GM21723 (cell line): Measurements from ENCODE around the gene ECPAS.
"Not testable (repeated sequence)": the region's sequence is repeated elsewhere in the genome, so short reads cannot be mapped to it uniquely, and the experiment has no call there.

ENCODE experiments used
- ATAC-seq: cut with Tn5 transposase; IDR thresholded peaks from one replicate; pipeline ENCODE4 v1.9.1; 2021; ENCODE audit warnings: mild to moderate bottlenecking, moderate library complexity; ENCODE audit not compliant: unreplicated experiment

Gene ECPAS

DNA sequence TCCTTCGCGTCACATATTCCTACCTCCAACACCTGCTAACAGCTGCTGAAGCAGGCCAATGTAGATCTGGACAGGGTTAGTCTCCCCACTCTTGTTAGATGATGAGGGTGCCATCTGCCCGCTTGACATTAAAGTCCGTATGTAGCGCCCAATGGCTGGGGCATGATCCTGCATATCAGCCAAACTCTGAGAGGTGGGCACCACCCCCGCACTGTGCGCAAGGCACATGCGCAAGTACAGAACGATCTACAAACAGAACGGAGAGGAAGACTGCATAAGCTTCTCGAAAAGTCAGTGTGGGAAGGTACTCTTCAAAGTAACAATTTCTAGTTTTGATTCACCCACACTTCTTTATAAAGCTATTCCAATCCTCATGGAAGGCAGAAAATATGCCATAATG, 69.8 kb downstream of the ECPAS start:
- ATAC-seq: no peak

DNA sequence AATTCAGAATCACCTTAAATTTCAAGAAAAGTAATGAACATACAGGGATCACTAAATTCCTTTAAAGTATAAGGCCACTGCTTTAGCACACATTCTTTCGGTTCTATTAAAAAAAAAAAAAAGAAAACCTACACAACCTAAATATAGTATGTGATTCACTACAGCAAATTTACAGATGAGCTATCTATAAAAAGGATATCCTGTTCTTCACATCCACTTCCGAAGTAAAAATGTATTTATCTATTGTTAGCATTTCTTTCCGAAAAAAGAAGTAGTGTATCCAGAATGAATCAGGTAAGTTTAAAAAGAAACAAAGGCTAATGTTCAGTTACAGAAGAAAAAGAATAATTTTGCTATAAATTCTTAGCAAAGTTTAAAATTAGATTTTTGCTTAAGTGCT, 70.2 kb downstream of the ECPAS start:
- no peak for ATAC-seq

DNA sequence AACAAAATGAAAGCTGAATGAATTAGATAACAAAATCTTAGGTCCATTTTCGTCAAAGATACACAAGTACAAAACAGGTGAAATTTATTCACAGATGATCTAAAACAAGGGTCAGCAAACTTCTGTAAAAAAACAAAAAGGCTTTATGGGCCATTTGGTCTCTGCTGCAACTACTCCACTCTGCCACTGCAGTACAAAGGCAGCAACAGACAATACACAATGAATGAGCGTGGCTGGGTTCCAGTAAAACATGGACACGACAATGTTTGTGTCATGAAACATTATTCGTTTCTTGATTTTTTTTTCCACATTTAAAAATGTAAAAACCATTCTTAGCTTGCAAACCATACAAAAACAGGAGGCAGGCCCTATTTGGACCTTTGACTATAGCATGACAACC, 71.9 kb downstream of the ECPAS start:
- ATAC-seq: no peak

DNA sequence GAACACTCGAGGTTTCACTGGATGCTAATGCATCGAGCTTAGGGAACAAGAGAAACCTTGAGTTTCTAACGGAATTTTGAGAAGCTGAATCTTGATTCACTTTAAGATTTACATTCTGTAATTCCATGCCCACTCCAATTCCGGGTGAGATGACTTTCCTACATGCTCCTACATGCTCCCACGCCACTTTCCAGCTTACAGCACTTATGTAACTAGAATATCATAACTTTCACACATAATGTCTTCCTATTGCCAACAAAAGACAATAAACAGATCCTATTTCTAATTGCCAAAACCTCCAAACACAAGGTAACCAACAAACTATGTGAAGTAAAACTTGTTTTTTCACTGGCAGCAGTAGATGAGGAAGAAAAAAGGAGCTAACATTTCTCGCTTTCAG, 72.9 kb downstream of the ECPAS start:
- no peak for ATAC-seq

DNA sequence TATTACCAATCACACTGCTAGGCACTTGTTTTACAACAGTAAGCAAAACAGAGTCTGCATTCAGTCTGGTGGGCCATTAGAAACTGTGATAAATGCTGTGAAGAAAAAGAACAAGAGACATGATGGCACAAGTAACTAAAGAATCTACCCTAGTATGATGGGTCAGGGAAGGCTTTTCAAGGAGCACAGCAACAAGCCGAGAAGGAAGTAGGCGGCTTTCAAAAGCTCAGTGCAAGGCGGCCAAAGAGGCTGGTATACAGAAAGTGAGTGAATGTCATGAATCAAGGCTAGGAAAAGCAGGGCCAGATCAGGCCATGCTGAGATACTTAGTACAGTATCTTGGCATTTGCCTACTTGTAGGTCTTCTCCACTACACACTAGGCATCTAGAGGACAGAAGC, 76.4 kb downstream of the ECPAS start:
- no peak for ATAC-seq

DNA sequence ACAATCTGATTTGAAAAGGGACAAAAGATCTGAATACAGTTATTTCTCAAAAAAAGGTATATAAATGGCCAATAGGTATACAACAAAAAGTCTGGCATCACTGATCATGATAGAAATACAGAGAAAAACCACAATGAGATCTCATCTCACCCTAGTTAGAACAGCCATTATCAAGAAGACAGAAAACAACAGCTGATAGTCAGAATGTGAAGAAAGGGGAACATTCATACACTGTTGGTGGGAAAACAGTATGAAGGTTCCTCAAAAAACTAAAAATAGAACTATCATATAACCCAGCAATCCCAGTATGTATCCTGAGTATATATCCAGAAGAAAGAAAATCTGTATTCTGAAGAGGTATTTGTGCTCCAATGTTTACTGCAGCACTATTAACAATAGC, 78.5 kb downstream of the ECPAS start:
- ATAC-seq: no peak

DNA sequence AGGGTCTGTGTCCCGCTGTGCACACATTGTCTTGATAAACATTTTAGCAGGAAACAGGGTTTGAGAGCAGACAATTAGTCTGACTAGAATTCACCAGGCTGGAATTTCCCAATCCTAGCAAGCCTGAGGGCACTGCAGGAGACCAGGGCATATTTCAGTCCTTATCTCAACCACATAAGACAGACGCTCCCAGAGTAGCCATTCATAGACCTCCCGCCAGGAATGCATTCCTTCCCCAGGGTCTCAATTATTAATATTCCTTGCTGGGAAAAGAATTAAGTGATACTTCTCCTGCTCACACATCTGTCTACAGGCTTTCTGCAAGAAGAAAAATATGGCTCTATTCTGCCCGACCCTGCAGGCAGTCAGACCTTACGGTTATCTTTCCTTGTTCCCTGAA, 82.7 kb downstream of the ECPAS start:
- ATAC-seq: not testable (repeated sequence)

DNA sequence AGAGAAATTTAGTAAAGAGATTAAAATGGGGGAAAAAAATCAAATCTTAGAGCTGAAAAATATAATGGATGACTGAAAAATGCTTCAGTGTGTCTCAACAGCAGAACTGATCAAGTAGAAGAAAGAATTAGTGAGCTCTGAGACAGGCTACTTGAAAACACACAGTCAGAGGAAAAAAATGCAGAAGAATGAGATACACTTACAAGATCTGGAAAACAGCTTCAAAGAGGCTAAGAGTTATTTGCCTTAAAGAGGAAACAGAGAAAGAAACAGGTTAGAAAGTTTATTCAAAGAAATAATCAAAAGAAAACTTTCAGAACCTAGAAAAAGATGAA, 83.7 kb downstream of the ECPAS start:
- no peak for ATAC-seq

DNA sequence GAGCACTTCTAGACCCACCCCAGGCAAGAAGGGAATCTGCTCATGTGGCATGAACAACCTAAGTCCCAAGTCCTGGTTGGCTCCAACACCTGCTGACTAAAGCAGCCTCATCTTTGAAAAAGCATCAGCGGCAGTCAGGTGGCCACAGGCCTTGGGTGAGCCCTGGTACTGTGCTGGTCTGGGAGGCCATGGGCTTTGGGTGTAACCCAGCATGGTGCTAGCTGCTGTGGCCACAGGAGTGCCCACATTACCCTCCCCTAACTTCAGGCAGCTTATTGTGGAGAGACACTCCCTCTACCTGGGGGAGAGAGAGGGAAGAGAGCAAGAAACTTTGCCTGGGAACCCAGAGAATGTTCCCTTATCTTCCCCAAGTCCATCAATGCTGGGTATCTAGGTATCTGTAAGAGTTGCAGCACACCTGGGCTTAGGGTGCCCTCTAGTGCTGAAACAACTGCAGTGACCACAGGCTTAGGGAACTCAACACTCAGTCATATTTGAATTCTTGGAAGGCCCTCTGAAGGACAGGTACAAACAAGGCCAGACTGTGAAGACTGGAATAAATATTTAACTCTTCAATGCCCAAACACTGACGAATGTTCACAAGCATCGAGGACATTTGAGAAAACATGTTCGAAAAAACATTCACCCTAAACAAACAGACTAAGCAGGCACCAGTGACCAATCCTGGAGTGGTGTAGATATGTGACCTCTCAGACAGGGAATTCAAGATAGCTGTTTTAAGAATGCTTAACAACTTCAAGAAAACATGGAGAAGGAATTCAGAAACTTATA, 84.2 kb downstream of the ECPAS start:
- ATAC-seq: peak; percentile 46

DNA sequence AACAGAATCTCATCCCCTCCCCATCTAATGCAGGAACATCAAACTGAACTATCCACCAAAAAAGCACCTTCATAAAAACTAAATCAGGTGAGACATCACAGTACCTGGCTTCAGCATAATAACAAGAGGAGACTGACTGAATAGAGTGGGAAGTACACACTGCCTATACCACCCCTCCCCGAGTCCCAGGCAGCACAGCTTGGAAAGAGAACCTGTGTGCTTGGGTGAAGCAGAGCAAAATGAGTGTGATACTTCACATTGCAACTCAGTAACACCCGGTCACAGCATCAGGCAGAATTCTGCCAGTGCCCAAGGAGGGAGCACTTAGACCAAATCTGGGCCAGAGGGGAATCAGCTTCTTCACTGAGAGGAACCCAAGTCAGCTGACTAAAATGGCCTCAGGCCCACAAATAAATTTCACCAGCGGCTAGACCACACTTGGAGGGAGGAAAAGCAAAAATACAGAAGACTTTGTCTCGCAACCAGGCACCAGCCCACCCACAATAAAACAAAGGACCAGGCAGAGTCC, 84.9 kb downstream of the ECPAS start:
- ATAC-seq: no peak

DNA sequence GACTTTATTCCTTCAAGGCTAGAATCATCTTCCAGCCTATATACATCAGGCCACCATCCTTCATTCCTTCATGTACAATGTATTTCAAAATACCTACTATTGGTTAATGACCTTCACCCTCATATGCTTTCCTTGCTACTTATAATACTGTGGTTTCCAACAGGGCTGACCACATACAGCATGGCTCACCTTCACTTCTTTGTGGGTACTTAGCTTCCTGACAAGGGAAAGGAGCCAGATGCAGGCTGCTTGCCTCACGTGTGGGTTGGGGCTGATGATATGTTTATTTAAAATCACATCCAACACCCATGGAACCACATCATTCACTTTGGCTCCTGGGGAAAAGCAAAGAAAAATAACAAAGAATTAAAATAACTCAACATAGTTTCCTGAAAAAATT, 90.2 kb downstream of the ECPAS start:
- no peak for ATAC-seq

DNA sequence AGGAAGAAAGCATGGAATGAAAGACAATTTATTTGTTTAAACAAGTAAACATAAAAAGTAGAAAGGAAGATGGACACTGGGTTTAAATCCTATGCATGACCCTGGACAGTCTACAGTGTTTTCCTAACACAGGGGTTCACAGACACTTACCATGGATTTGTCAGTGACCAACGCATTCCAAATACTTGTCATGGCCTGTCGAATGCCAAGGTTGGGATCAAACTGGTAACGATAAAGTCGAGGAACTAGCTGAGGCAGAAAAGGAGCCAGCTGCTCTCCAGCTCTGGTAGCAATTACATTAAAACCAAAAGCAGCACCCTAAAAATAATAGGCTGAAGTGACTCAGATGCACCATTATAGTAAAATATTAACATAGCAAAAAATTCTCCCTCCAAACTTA, 94.8 kb downstream of the ECPAS start:
- ATAC-seq: no peak

DNA sequence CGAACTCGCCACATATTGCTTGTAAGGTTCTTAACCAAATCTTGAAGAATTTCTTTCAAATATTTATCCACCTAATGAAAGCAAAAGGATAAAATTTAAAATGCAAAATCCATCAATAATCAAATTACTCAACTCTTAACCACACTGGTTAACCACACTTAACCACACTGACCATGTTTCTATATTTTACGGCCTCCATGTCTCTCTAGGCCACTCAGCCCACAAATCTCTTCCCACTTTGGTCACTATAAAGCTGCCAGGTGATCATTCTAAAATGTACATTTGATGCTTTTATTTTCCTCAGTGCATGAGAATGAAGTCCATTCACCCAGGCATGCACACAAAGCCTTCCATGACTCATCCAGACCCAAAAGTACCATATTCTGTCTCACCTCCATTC, 97.8 kb downstream of the ECPAS start:
- ATAC-seq: no peak

DNA sequence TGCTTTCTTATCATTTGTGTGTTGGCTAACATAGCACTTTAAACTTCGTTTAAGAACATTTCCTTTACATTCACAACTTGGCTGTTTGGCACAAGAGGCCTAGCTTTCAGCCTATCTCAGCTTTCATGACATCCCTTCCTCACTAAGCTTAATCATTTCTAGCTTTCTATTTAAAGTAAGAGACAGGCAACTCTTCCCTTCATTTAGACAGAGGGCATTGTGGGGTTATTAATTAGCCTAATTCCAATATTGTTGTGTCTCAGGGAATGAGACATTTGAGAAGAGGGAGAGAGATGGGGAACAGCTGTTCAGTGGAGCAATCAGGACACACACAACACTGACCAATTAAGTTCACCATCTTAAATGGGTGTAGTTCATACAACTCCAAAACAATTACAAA, 103.2 kb downstream of the ECPAS start:
- no peak for ATAC-seq

DNA sequence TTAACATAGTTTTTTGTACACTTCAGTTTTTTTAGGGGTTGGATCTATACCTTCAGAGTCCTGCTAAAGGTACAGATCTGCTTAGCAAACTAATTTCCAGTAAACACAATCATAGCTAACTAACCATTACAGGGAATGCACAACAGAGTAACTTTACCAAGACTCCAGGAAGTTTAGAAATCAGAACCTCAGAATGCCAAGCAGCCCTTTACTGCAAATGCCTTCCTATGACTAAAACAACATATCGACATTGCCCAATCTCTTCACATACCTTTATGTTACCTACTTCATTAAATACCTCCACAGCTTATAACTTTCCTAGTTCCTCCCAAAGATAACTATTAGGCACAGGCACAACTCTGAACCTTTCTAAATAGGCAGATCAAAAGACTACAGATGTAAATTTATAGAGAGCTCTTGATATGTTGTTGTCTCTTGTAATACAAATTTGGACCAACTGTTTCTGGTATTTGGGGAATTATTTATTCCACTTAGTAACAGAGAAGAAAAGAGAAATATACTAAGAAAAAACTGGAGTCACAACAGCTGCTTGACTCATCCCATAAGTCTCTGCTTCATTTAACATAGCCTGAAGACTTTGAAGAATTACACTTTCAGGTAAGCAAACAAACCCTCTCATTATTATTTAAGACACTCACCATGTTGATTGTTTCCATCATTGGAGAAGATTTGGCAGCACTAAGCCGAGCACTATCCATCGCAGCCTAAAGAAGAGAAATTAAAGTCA, 108.2 kb downstream of the ECPAS start:
- no peak for ATAC-seq

DNA sequence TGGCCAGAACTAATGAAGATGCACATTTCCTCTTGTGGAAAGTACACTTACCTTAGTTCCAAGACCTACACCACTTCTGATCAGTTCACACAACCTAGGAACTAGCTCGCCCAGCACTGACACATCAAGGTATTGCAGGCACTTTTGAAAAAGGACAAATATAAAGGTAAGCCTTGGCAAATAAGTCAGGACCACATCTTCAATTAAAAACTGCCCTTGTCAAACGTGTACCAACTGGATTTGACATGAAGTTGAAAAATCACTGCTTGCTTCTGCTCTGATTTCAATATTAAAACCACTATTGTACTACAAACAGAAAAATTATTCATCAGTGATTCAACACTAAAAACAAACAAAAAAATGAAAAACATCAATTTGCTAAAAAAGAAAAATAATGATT, 109.1 kb downstream of the ECPAS start:
- ATAC-seq: no peak

DNA sequence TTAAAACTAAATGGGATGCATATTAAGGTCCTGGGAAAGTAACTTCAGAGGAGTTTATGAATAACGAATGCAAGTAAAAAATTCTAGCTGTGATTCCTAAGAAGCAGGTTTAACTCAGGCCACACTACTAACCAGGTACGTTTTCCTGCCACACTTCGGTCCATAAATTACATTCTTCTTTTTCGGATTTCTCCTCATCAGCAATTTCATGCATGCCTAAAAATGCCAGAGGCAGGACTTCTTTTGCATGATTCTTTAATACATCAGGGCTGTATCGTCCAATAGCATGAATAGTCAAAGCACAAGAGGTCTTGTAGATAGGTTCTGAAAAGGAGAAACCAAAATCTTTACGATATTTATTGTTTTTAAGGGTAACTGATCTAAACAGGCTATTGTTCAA, 111.9 kb downstream of the ECPAS start:
- no peak for ATAC-seq

DNA sequence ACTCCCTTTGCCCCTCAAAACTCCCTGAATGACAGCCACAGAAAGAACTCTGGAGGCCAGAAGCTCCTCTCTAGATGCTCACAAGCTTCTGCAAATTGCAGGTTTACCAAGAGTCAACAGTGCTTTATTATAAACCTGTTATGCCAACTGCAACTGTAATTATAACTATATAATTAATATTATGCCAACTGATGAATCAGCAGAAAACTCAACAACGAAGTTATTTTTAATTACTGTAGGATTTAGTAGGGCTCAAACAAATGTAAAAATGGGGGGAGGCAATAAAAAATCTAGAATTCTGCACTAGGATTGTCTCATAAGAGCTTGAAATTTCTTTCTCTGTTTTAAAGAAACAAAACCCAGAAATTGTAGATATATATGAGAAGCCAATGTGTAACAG, 117.2 kb downstream of the ECPAS start:
- no peak for ATAC-seq

DNA sequence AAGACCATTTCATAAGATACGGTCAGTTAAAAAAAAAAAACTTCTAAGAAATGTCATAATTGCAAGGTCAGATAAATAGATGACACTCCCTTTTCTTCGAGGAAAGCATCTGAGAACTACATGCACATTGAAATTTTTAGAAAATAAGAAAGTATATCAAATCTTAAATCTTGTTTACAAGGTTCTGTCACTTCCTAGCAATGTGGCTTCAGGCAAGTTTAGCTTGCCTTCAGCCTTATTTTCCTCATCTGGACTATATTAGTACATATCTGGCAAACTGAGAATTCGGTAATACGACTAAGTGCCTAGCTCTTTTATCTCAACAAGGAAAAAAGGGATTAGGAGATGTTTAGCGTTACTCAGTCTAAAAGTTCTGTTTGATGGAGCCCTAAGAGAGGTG, 121.7 kb downstream of the ECPAS start:
- no peak for ATAC-seq

DNA sequence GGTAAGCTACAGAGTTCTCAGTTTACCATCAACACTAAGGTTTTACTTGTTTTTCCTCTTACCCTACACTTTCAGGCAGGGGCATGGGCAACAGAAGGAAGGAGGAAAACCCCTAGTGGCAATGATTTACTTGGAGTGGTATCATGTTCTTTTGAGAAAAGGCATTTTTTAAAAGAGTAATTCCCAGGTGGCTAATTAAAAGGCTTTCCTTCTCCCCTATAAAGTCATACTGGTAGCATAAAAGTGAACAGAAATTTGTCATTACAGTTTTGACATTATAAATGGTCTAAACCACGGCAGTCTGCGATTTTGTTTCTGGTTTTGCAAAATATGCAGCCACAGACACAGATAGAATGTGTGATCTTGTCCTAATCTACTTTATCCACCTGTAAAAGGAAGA, 123.3 kb downstream of the ECPAS start:
- no peak for ATAC-seq

DNA sequence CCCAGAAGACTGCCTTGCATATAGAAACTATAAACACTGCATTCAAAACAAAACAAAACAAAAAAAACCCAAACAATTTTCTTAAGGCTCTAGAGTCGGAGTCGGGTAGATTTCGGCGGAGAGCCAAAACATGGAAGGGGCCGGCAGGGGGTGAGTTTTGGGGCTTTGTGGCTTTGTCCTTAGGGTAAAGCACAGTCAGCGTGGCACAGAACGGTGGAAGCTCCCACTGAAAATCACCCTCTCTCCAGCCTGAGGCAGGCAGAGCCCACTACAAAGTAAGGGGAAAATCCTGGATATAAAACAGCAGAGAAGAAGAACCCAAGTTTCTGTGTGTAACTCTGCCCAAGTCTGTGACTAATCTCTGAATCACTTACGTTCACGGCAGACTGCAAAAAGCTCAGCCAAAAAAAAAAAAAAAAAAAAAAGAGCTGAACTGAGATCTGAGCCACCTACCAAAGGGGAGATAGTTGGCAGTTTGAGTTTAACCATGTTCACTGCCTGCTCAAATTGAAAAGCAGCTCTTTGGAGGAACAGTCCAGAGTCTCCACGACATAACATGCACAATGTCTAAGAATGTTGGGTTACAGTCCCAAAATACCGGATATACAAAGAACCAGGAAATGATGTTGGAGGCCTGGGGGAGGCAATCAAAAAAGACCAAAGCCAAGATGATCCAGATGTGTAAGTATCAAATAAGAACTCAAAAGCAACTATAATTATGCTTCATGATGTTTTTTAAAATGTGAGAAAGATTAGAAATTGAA, 127.5 kb downstream of the ECPAS start:
- ATAC-seq: no peak

DNA sequence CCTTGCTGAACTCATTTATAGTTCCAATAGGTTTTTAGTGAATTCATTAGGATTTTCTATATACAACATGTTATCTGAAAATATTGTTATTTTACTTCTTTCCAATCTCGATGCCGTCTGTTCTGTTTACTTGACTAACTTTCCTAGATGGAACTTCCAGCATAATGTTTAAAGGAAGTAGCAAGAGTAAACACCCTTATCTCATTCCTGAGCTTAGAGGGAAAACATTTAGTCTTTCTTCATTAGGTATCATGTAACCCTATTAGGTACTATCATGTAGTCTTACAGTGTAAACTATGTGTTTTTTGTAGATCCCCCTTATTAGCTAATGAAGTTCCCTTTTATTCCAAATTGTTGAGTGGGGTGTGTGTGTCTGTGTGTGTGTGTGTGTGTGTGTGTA, 131.6 kb downstream of the ECPAS start:
- no peak for ATAC-seq
